Measurements from ENCODE around the gene ACSM6.

- TF ChIP-seq POLR2A (IDR thresholded peaks at IDR 0.05; ENCODE audit: control extremely low read depth in 1 of 2, low read depth in 2 of 2, low read length in 2 of 2) (peak in 1 of 2 experiments; percentile 67; a peak in 1 of 3 replicates), ZNF274 (IDR thresholded peaks at IDR 0.05; ENCODE audit: borderline replicate concordance, extremely low read depth, low read length) (no peak), MAFK (IDR thresholded peaks at IDR 0.05; ENCODE audit: low read depth, low read length) (peak; percentile 50), MAX (IDR thresholded peaks at IDR 0.05) (no peak), CTCF (IDR thresholded peaks at IDR 0.05; ENCODE audit: control extremely low read depth in 1 of 3, insufficient read depth in 1 of 3, low read depth in 1 of 3, low read length in 3 of 3) (no peak), YY1 (IDR thresholded peaks at IDR 0.05; ENCODE audit: low read depth, low read length) (peak; percentile 31; the same call in 1 of the 2 replicates), CHD2 (IDR thresholded peaks at IDR 0.05; ENCODE audit: low read length) (no peak), ATF3 (IDR thresholded peaks at IDR 0.05; ENCODE audit: insufficient read depth, low read depth, low read length) (no peak)
Measured at GRCh38 chr10:95229724-95230627, 35.9 kb downstream of the ACSM6 start.

Data from H1 (cell line).